ENCODE data around the gene TRERF1.

Gene TRERF1

DNA sequence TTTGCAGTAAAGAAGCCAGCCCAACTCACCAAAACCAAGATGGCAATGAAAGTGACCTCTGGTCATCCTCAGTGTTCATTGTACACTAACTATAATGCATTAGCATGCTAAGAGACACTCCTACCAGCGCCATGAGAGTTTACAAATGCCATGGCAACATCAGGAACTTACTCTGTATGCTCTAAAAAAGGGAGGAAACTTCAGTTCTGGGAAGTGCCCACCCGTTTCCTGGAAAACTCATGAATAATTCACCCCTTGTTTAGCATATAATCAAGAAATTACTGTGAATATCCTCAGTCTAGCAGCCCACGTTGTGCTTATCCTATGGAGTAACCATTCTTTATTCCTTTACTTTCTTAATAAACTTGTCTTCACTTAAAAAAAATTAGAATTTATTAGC, 19.4 kb upstream of the TRERF1 start:
- no peak for TF ChIP-seq CTCF (IDR thresholded peaks at IDR 0.05)

DNA sequence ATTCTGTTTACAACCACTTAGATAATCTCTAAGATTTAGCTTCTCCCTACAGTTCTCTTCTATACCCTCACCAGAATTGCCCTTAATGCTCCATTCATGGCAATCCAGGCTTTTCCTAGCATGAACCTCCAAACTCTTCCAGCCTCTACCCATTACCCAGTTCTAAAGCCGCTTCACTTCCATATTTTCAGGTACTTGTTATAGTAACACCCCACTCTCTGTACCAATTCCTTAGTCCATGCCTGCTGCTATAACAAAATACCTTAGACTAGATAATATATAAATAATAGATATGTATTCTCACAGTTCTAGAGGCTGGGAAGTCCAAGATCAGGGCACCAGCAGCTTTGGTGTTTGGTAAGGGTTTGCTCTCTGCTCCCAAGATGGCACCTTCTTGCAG, 16.5 kb upstream of the TRERF1 start:
- no peak for TF ChIP-seq CTCF (IDR thresholded peaks at IDR 0.05)

- TF ChIP-seq CTCF (IDR thresholded peaks at IDR 0.05) = no peak
These were observed 15.9 kb upstream of the TRERF1 start for GRCh38 chr6:42467651-42468050.

- no peak for TF ChIP-seq CTCF (IDR thresholded peaks at IDR 0.05)
These were observed 10.8 kb upstream of the TRERF1 start for GRCh38 chr6:42462474-42462972.

DNA sequence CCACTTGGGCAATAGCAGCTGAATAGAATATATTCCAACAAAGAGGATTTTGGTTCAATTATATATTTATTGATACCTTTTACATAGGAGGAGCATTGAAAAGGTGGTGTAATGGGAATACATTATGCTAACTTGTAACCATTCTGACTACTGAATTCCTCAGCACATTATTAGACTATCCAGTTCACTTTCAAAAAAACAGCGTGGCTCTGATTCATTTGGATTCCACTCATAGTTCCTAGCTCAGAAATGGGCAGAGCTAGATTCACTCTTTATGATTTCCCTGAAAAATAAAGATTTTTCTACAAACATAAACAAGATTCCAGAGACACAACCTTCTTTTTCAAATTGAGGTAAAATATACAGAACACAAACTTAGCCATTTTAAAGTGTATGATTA, 9.2 kb upstream of the TRERF1 start:
- TF ChIP-seq CTCF (IDR thresholded peaks at IDR 0.05) = no peak

DNA sequence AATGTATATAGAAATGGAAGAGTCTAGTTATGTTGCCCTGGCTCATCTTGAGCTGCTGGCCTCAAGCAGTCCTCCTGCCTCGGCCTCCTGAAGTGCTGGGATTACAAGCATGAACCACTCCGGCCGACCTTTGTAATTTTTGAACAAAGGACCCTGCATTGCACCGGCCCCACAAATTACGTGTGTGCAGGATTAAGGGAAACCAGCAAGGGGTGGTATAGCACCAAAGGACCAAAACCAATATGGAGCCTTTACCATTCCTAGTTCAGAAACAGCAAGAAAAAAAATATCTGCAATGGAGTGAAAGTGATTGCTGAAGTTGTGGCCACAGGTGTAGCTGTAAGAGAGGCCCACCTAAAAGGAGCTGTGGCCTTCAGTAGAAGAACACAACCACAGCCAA, 8.2 kb upstream of the TRERF1 start:
- TF ChIP-seq CTCF (IDR thresholded peaks at IDR 0.05) = no peak

DNA sequence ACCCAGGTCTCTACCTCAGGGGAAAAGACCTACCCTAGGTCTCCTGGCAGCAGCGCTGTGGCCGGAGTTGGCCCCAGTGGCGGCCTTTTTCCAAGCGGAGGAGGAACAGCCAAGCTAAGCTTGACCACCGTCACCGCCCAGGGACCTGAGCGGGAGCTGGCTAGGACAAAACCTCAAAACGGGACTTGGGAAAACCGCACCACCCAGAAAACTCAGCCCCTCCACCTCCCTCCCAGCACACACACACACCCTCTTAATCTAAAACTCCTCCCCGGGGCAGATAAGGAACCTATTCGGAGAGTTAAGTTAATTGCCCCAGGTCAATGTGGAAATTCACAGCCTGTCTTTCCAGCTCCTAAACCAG, 2.7 kb upstream of the TRERF1 start:
- TF ChIP-seq CTCF (IDR thresholded peaks at IDR 0.05) = no peak

DNA sequence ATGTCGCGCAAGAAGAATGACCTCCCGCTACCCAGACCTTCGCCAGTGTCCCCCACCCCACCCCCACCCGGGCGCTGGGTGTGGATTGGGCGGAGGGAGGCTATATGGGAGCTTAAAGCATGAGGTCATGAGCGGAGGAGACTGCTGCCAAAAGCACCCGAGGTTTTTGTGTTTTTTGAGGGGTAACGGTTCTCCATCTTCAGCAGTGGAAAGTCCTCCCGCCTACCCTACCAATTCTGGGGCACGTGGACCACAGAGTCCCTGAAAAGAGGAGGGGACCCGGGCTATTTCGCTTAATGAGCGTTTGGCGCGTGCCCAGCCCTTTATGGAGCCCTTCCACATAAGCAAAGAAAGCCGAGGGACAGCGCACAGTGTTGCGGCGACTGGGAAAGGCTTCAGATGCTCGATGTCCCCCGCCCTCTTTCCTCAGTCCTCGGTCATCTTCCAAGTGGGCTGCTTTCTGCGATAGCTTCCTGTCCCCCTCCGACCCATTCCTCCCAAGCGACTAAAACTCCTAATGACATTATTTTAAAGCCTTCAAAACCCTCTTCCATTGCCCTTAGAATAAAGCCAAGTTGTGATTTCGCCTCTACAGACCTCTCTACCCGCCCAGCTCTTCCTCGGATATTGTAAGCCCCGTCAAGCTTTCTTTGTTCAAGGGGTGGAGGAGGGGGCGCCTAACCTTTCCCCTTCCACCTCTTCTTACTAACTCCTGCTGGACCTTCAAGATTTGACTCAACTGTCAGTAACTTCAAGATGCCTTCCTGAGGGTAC, 2.1 kb upstream of the TRERF1 start:
- TF ChIP-seq CTCF (IDR thresholded peaks at IDR 0.05) = no peak
